ENCODE results near the gene TARS3.

Gene TARS3

GRCh38 chr15:101615414-101615985 is 108.8 kb downstream of the TARS3 start:
- H3K4me3 ChIP-seq (ENCODE audit: low read depth, low read length), result no peak overlapping the region
- DNase-seq (ENCODE audit: low read depth), result no peak
- no peak for TF ChIP-seq MAX (IDR thresholded peaks at IDR 0.05; ENCODE audit: low read depth, low read length)
- no peak for TF ChIP-seq POLR2A (IDR thresholded peaks at IDR 0.05; ENCODE audit: extremely low read depth, insufficient read length)
- TF ChIP-seq CTCF (IDR thresholded peaks at IDR 0.05; ENCODE audit: low read depth, low read length), result no peak
- no peak for TF ChIP-seq MYC (IDR thresholded peaks at IDR 0.05; ENCODE audit: low read depth, low read length)

GRCh38 chr15:101614761-101615160 is 109.5 kb downstream of the TARS3 start:
- no peak for DNase-seq (ENCODE audit: low read depth)
- TF ChIP-seq CTCF (IDR thresholded peaks at IDR 0.05; ENCODE audit: low read depth, low read length) (no peak), MAX (IDR thresholded peaks at IDR 0.05; ENCODE audit: low read depth, low read length) (no peak), POLR2A (IDR thresholded peaks at IDR 0.05; ENCODE audit: extremely low read depth, insufficient read length) (no peak)
- H3K4me3 ChIP-seq (ENCODE audit: low read depth, low read length), result no peak overlapping the region

- no peak for DNase-seq (ENCODE audit: low read depth)
- TF ChIP-seq MYC (IDR thresholded peaks at IDR 0.05; ENCODE audit: low read depth, low read length) (no peak), MAX (IDR thresholded peaks at IDR 0.05; ENCODE audit: low read depth, low read length) (no peak), CTCF (IDR thresholded peaks at IDR 0.05; ENCODE audit: low read depth, low read length) (no peak), POLR2A (IDR thresholded peaks at IDR 0.05; ENCODE audit: extremely low read depth, insufficient read length) (no peak)
- H3K4me3 ChIP-seq (ENCODE audit: low read depth, low read length), result no peak overlapping the region
Observed at GRCh38 chr15:101614001-101614585, 110.2 kb downstream of the TARS3 start.

GRCh38 chr15:101613130-101614000 is 110.9 kb downstream of the TARS3 start:
- H3K4me3 ChIP-seq (ENCODE audit: low read depth, low read length), result no peak overlapping the region
- no peak for DNase-seq (ENCODE audit: low read depth)
- no peak for TF ChIP-seq POLR2A (IDR thresholded peaks at IDR 0.05; ENCODE audit: extremely low read depth, insufficient read length)
- no peak for TF ChIP-seq MAX (IDR thresholded peaks at IDR 0.05; ENCODE audit: low read depth, low read length)
- TF ChIP-seq MYC (IDR thresholded peaks at IDR 0.05; ENCODE audit: low read depth, low read length), result no peak
- TF ChIP-seq CTCF (IDR thresholded peaks at IDR 0.05; ENCODE audit: low read depth, low read length), result no peak

GRCh38 chr15:101612676-101613075 is 111.6 kb downstream of the TARS3 start:
- H3K4me3 ChIP-seq (ENCODE audit: low read depth, low read length), result no peak overlapping the region
- DNase-seq (ENCODE audit: low read depth), result no peak
- TF ChIP-seq MYC (IDR thresholded peaks at IDR 0.05; ENCODE audit: low read depth, low read length) (no peak), POLR2A (IDR thresholded peaks at IDR 0.05; ENCODE audit: extremely low read depth, insufficient read length) (no peak), MAX (IDR thresholded peaks at IDR 0.05; ENCODE audit: low read depth, low read length) (no peak), CTCF (IDR thresholded peaks at IDR 0.05; ENCODE audit: low read depth, low read length) (no peak)

Measured in NB4 (cell line).